Astrocyte (in vitro differentiated cells and primary cell): ENCODE data around the gene TMEM108.

Experiments
- EZH2 ChIP-seq: IDR thresholded peaks from 2 replicates; pipeline ENCODE4 v1.6.1; 2012; ENCODE audit warnings: mild to moderate bottlenecking, low read length, inconsistent platforms; ENCODE audit not compliant: insufficient read depth
- TF ChIP-seq, protein P1 (sequence below): IDR thresholded peaks from 2 replicates; pipeline ENCODE4 v1.5.1; 2011; ENCODE audit warnings: low read depth, mild to moderate bottlenecking, inconsistent platforms, low read length, moderate library complexity; ENCODE audit not compliant: insufficient read depth

DNA sequence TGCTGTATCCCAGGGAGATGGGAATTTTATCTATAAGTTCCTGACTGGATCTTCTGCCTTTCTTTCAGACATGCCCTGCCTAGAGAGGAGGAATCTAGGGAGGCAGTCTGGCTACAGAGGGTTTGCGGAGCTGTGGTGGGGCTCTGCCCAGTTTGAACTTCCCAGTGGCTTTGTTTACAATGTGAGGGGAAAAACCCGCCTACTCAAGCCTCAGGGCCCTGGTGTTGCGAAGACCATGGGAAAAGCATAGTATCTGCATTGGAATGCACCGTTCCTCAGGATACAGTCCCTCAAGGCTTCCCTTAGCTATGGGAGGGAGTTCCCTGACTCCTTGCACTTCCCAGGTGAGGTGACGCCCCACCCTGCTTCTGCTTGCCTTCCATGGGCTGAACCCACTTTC lies 168.7 kb downstream of the TMEM108 start:
- TF ChIP-seq, protein P1, sequence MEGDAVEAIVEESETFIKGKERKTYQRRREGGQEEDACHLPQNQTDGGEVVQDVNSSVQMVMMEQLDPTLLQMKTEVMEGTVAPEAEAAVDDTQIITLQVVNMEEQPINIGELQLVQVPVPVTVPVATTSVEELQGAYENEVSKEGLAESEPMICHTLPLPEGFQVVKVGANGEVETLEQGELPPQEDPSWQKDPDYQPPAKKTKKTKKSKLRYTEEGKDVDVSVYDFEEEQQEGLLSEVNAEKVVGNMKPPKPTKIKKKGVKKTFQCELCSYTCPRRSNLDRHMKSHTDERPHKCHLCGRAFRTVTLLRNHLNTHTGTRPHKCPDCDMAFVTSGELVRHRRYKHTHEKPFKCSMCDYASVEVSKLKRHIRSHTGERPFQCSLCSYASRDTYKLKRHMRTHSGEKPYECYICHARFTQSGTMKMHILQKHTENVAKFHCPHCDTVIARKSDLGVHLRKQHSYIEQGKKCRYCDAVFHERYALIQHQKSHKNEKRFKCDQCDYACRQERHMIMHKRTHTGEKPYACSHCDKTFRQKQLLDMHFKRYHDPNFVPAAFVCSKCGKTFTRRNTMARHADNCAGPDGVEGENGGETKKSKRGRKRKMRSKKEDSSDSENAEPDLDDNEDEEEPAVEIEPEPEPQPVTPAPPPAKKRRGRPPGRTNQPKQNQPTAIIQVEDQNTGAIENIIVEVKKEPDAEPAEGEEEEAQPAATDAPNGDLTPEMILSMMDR = no peak
- no peak for TF ChIP-seq EZH2
